HCT116 (cell line): ENCODE measurements around the gene GFOD2. TPM values are rescaled to one million over a fixed set of nuclear protein-coding genes. Genes with fewer than 3 reads are reported as not detected.

ENCODE experiments used
- ATAC-seq: fragments of 200-7000 bp; cut with Tn5 transposase; 2 replicates; pipeline ENCODE4 v1.9.1; 2020; ENCODE audit warnings: mild to moderate bottlenecking, moderate library complexity
- BruUV-seq: library from RNA; stranded (reverse); fragments of 400-500 nt; replicated peaks from 2 replicates; lab custom pipeline; 2021; lab: Mats Ljungman, UMichigan
- CTCF ChIA-PET: fragments of 300-600 bp; sonication (Branson Sonifier 250); formaldehyde crosslinking; loops from one replicate; lab custom pipeline; 2021; ENCODE audit warnings: antibody characterized with exemption; lab: Charles Lee
- POLR2A ChIA-PET: fragments of 300-600, 350-600 bp; sonication (Branson Sonifier 250); formaldehyde crosslinking; loops from one replicate; lab custom pipeline; 2021; ENCODE audit warnings: antibody characterized with exemption; lab: Charles Lee
- RAD21 ChIA-PET, 2 experiments: fragments of 300-600 bp; sonication (Branson Sonifier 250); formaldehyde crosslinking; loops; one replicate each; lab custom pipeline; 2023; ENCODE audit warnings: low total read pairs in 2 of 2; ENCODE audit not compliant: uncharacterized antibody in 2 of 2, unreplicated experiment in 2 of 2, low non-redundant PET in 1 of 2; lab: Charles Lee
- DNase-seq: peaks from one replicate; pipeline ENCODE4 v3.0.0-alpha.2; 2010; ENCODE audit warnings: low read depth, low spot score
- H2AFZ ChIP-seq: fragments of 200-600 bp; shearing (Covaris generic), sonication (generic); 2 replicates; pipeline ENCODE4 v1.6.1; 2017; ENCODE audit warnings: low read depth, mixed run types, mixed read lengths, antibody characterized with exemption, low read length; ENCODE audit not compliant: poor library complexity, severe bottlenecking
- H3K27ac ChIP-seq: 2 replicates; pipeline ENCODE4 v1.5.1; 2012; ENCODE audit warnings: low read depth, low read length
- H3K27me3 ChIP-seq: fragments of 200-600 bp; sonication (generic); 2 replicates; pipeline ENCODE4 v1.6.1; 2016; ENCODE audit warnings: mixed run types, low read length, mixed read lengths; ENCODE audit not compliant: insufficient read depth
- H3K36me3 ChIP-seq, 2 experiments: fragments of 200-500 bp in 1 of 2; fragments of 200-600 bp in 1 of 2; sonication (Bioruptor generic) in 1 of 2; sonication (generic) in 1 of 2; 2 replicates each; pipeline versions ENCODE4 v1.5.1 to v1.6.1; 2014 to 2016; ENCODE audit warnings: low read length in 2 of 2, inconsistent platforms in 1 of 2, mixed read lengths in 1 of 2, mixed run types in 1 of 2; ENCODE audit not compliant: insufficient read depth in 2 of 2, control insufficient read depth in 1 of 2
- H3K4me1 ChIP-seq, 2 experiments: fragments of 200-600 bp in 1 of 2; sonication (generic) in 1 of 2; 2 replicates each; pipeline versions ENCODE4 v1.5.1 to v1.6.1; 2012 to 2017; ENCODE audit warnings: low read length in 2 of 2, inconsistent platforms in 1 of 2, mild to moderate bottlenecking in 1 of 2, mixed read lengths in 1 of 2, mixed run types in 1 of 2, moderate library complexity in 1 of 2; ENCODE audit not compliant: insufficient read depth in 2 of 2, control insufficient read depth in 1 of 2
- H3K4me2 ChIP-seq: fragments of 200-600 bp; sonication (generic); 2 replicates; pipeline ENCODE4 v1.6.1; 2017; ENCODE audit warnings: mixed run types, low read length, mixed read lengths
- H3K4me3 ChIP-seq, 2 experiments: fragments of 200-600 bp in 1 of 2; sonication (generic) in 1 of 2; replicated peaks in 1 of 2; 2 replicates each; pipeline ENCODE4 v1.5.1; 2011 to 2016; ENCODE audit warnings: low read length in 2 of 2, control low read depth in 1 of 2, low read depth in 1 of 2, mild to moderate bottlenecking in 1 of 2, mixed read lengths in 1 of 2, mixed run types in 1 of 2
- H3K79me2 ChIP-seq: fragments of 200-600 bp; sonication (generic); 2 replicates; pipeline ENCODE4 v1.6.1; 2017; ENCODE audit warnings: mild to moderate bottlenecking, mixed run types, low read length, moderate library complexity, mixed read lengths; ENCODE audit not compliant: insufficient read depth
- H3K9ac ChIP-seq: fragments of 200-600 bp; sonication (generic); 2 replicates; pipeline ENCODE4 v1.6.1; 2016; ENCODE audit warnings: low read length, mixed read lengths
- H3K9me2 ChIP-seq: fragments of 200-600 bp; sonication (generic), shearing (Covaris generic); 2 replicates; pipeline ENCODE4 v1.6.1; 2017; ENCODE audit warnings: mixed run types, mild to moderate bottlenecking, moderate library complexity; ENCODE audit not compliant: insufficient read depth
- H3K9me3 ChIP-seq, 2 experiments: fragments of 200-500 bp in 1 of 2; fragments of 200-600 bp in 1 of 2; sonication (Bioruptor generic) in 1 of 2; sonication (generic) in 1 of 2; 2 replicates each; pipeline ENCODE4 v1.6.1; 2014 to 2017; ENCODE audit warnings: low read length in 2 of 2, mixed read lengths in 2 of 2, inconsistent platforms in 1 of 2, low read depth in 1 of 2, mild to moderate bottlenecking in 1 of 2, mixed run types in 1 of 2, moderate library complexity in 1 of 2; ENCODE audit not compliant: control insufficient read depth in 1 of 2, insufficient read depth in 1 of 2
- H4K20me1 ChIP-seq: fragments of 200-600 bp; sonication (generic), shearing (Covaris generic); 2 replicates; pipeline ENCODE4 v1.6.1; 2017; ENCODE audit warnings: mixed run types, mild to moderate bottlenecking, moderate library complexity; ENCODE audit not compliant: insufficient read depth
- CBX3 ChIP-seq: IDR thresholded peaks from 2 replicates; pipeline ENCODE4 v1.6.1; 2012; ENCODE audit warnings: low read depth
- ELF1 ChIP-seq: IDR thresholded peaks from 2 replicates; pipeline ENCODE4 v1.6.1; 2012; ENCODE audit warnings: low read depth, borderline replicate concordance
- EZH2phosphoT487 ChIP-seq: fragments of 200-600 bp; IDR thresholded peaks from 2 replicates; pipeline ENCODE4 v1.6.1; 2018; ENCODE audit warnings: antibody characterized with exemption, borderline replicate concordance
- JUND ChIP-seq: IDR thresholded peaks from 2 replicates; pipeline ENCODE4 v1.6.1; 2012
- POLR2AphosphoS5 ChIP-seq: IDR thresholded peaks from 2 replicates; pipeline ENCODE4 v1.6.1; 2011; ENCODE audit warnings: mild to moderate bottlenecking, low read depth, low read length, moderate library complexity
- RAD21 ChIP-seq: IDR thresholded peaks from 2 replicates; pipeline ENCODE4 v1.6.1; 2012; ENCODE audit warnings: low read depth, mild to moderate bottlenecking
- SIN3A ChIP-seq: IDR thresholded peaks from 2 replicates; pipeline ENCODE4 v1.6.1; 2012; ENCODE audit warnings: low read depth
- SP1 ChIP-seq: IDR thresholded peaks from 2 replicates; pipeline ENCODE4 v1.6.1; 2012; ENCODE audit warnings: low read depth
- SRF ChIP-seq: IDR thresholded peaks from 2 replicates; pipeline ENCODE4 v1.6.1; 2012; ENCODE audit warnings: low read depth
- YY1 ChIP-seq: IDR thresholded peaks from 2 replicates; pipeline ENCODE4 v1.6.1; 2011; ENCODE audit warnings: low read length, low read depth, moderate library complexity, mild to moderate bottlenecking; ENCODE audit not compliant: insufficient replicate concordance; ENCODE audit errors: extremely low read depth
- ZNF274 ChIP-seq: fragments of 200-500 bp; sonication (Bioruptor generic); IDR thresholded peaks from 2 replicates; pipeline ENCODE4 v1.6.1; 2014; ENCODE audit warnings: mild to moderate bottlenecking, low read depth, low read length, inconsistent platforms
- intact Hi-C: fragments of 100-400 bp; cut with micrococcal nuclease; formaldehyde crosslinking; loops from 2 replicates; pipeline ENCODE4 v1.10.0; 2022
- total RNA-seq: library from RNA; stranded (reverse); gene quantifications from one replicate; pipeline ENCODE4 v1.2.1, GENCODE V29; 2021; ENCODE audit not compliant: unreplicated experiment
- TF ChIP-seq, protein P1 (sequence below): IDR thresholded peaks from 2 replicates; pipeline ENCODE4 v1.6.1; 2011; ENCODE audit warnings: mild to moderate bottlenecking, low read length, moderate library complexity; ENCODE audit not compliant: insufficient replicate concordance; ENCODE audit errors: extremely low read depth
- TF ChIP-seq, protein P2 (sequence below): IDR thresholded peaks from 2 replicates; pipeline ENCODE4 v1.6.1; 2012; ENCODE audit warnings: low read depth
- TF ChIP-seq, protein P3 (sequence below): IDR thresholded peaks from 2 replicates; pipeline ENCODE4 v1.6.1; 2012
- TF ChIP-seq, protein P4 (sequence below), 3 experiments: fragments of 200-600 bp in 1 of 3; sonication (generic) in 1 of 3; IDR thresholded peaks in 2 of 3; conservative IDR thresholded peaks in 1 of 3; 2 replicates each; pipeline ENCODE4 v1.5.1; 2012 to 2017; ENCODE audit warnings: low read depth in 2 of 3, low read length in 2 of 3, antibody characterized with exemption in 1 of 3, borderline replicate concordance in 1 of 3, control low read depth in 1 of 3, mild to moderate bottlenecking in 1 of 3, mixed read lengths in 1 of 3, mixed run types in 1 of 3, moderate library complexity in 1 of 3; ENCODE audit not compliant: insufficient read depth in 1 of 3

Gene GFOD2
- total RNA-seq, 1 experiment from 2014 or later: 17.4 TPM

DNA sequence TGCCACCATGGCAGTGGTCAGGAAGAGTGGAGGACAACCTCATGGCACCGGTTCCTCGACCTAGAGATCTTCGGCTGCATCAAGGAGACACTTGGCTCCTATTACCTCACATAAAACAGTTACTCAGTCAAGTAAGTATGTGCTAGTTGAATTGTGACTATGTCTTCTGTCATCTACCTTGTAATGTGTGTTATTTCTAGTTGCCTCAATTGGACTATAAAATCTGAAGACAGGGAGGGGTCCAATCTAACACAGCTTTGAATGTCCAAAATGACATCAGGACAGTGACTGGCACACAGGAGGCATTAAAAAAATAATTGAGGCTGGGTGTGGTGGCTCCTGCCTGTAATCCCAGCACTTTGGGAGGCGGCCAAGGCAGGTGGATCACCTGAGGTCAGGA, 35.3 kb downstream of the GFOD2 start (continued):
- TF ChIP-seq, protein P1, sequence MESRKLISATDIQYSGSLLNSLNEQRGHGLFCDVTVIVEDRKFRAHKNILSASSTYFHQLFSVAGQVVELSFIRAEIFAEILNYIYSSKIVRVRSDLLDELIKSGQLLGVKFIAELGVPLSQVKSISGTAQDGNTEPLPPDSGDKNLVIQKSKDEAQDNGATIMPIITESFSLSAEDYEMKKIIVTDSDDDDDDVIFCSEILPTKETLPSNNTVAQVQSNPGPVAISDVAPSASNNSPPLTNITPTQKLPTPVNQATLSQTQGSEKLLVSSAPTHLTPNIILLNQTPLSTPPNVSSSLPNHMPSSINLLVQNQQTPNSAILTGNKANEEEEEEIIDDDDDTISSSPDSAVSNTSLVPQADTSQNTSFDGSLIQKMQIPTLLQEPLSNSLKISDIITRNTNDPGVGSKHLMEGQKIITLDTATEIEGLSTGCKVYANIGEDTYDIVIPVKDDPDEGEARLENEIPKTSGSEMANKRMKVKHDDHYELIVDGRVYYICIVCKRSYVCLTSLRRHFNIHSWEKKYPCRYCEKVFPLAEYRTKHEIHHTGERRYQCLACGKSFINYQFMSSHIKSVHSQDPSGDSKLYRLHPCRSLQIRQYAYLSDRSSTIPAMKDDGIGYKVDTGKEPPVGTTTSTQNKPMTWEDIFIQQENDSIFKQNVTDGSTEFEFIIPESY: no peak
- TF ChIP-seq SIN3A: no peak

DNA sequence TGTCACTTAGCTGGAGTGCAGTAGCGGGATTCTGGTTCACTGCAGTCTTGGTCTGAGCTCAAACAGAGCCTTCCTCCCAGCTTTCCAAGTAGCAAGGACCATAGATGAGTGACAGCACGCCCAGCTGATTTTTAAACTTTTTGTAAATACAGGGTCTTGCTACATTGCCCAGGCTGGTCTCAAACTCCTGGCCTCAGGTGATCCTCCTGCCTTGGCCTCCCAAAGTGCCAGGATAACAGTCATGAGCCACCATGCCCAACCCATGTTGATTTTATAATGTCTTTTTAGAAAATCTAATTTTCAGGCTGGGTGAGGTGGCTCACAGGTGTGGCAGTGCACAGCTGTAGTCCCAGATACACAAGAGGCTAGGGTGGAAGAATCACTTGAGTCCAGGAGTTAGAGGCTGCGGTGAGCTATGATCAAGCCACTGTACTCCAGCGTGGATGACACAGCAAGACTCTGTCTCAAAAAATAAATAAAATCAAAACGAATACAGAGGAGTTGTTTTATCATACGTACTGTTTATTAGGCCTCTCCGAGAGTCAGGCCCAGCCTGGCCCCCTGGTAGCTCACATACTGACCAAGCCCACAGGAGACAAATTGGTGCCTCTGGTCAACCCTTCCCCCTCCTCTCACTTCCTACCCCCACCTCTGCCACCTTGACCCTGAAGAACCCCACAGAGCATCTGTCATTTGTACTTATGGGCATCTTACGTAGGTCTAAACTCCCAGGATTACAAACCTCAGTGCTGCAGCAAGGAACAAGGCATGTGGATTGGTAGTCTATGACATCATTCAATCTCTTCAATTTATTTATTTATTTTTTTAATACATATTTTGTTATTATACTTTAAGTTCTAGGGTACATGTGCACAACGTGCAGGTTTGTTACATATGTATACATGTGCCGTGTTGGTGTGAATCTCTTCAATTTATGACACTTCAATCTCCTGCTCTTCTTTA, 38.9 kb downstream of the GFOD2 start:
- intact Hi-C loops: no loop called here
- RAD21 ChIA-PET: interaction anchor here in 1 of 2 experiments (0.7 kb wide), 1 partner anchor 178 kb away, joined by 4 read pairs; no protein-coding TSS in a partner anchor
- TF ChIP-seq, protein P2, sequence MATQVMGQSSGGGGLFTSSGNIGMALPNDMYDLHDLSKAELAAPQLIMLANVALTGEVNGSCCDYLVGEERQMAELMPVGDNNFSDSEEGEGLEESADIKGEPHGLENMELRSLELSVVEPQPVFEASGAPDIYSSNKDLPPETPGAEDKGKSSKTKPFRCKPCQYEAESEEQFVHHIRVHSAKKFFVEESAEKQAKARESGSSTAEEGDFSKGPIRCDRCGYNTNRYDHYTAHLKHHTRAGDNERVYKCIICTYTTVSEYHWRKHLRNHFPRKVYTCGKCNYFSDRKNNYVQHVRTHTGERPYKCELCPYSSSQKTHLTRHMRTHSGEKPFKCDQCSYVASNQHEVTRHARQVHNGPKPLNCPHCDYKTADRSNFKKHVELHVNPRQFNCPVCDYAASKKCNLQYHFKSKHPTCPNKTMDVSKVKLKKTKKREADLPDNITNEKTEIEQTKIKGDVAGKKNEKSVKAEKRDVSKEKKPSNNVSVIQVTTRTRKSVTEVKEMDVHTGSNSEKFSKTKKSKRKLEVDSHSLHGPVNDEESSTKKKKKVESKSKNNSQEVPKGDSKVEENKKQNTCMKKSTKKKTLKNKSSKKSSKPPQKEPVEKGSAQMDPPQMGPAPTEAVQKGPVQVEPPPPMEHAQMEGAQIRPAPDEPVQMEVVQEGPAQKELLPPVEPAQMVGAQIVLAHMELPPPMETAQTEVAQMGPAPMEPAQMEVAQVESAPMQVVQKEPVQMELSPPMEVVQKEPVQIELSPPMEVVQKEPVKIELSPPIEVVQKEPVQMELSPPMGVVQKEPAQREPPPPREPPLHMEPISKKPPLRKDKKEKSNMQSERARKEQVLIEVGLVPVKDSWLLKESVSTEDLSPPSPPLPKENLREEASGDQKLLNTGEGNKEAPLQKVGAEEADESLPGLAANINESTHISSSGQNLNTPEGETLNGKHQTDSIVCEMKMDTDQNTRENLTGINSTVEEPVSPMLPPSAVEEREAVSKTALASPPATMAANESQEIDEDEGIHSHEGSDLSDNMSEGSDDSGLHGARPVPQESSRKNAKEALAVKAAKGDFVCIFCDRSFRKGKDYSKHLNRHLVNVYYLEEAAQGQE: no peak
- TF ChIP-seq JUND (no peak), ELF1 (no peak), CBX3 (no peak), POLR2AphosphoS5 (no peak), SIN3A (no peak), SP1 (no peak), SRF (no peak), YY1 (no peak), RAD21 (no peak), EZH2phosphoT487 (no peak), ZNF274 (no peak)
- TF ChIP-seq, protein P3, sequence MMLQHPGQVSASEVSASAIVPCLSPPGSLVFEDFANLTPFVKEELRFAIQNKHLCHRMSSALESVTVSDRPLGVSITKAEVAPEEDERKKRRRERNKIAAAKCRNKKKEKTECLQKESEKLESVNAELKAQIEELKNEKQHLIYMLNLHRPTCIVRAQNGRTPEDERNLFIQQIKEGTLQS: no peak
- TF ChIP-seq, protein P4, sequence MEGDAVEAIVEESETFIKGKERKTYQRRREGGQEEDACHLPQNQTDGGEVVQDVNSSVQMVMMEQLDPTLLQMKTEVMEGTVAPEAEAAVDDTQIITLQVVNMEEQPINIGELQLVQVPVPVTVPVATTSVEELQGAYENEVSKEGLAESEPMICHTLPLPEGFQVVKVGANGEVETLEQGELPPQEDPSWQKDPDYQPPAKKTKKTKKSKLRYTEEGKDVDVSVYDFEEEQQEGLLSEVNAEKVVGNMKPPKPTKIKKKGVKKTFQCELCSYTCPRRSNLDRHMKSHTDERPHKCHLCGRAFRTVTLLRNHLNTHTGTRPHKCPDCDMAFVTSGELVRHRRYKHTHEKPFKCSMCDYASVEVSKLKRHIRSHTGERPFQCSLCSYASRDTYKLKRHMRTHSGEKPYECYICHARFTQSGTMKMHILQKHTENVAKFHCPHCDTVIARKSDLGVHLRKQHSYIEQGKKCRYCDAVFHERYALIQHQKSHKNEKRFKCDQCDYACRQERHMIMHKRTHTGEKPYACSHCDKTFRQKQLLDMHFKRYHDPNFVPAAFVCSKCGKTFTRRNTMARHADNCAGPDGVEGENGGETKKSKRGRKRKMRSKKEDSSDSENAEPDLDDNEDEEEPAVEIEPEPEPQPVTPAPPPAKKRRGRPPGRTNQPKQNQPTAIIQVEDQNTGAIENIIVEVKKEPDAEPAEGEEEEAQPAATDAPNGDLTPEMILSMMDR (IDR thresholded peaks at IDR 0.05 in 2 of 3, conservative IDR thresholded peaks at IDR 0.05 in 1 of 3; ENCODE audit: borderline replicate concordance in 1 of 3, insufficient read depth in 1 of 3, low read depth in 2 of 3, low read length in 2 of 3): no peak

More for the DNA sequence above, 38.9 kb downstream of the GFOD2 start:
- Histone ChIP-seq H3K79me2 (no peaks in the 10 kb centered on the region), H3K36me3 (peaks cover 4 to 11% of the 10 kb centered on the region in 2 experiments; a peak in 3 of 4 replicates), H3K4me3 (no peak overlapping the region), H4K20me1 (no peaks in the 10 kb centered on the region), H3K9me2 (no peaks in the 10 kb centered on the region), H3K27ac (no peak overlapping the region), H3K4me2 (no peak overlapping the region), H3K4me1 (no peaks in the 10 kb centered on the region), H2AFZ (no peak overlapping the region), H3K9ac (no peak overlapping the region), H3K27me3 (no peaks in the 10 kb centered on the region), H3K9me3 (no peaks in the 10 kb centered on the region)
- no peak for ATAC-seq
- CTCF ChIA-PET: interaction anchor here (0.7 kb wide), 1 partner anchor 159 kb away, joined by 3 read pairs; no protein-coding TSS in a partner anchor
- no peak for DNase-seq
- BruUV-seq: no TSS peak
- POLR2A ChIA-PET: no interaction called here
